Measurements from ENCODE around the gene STX4.

STX4 gene

DNA sequence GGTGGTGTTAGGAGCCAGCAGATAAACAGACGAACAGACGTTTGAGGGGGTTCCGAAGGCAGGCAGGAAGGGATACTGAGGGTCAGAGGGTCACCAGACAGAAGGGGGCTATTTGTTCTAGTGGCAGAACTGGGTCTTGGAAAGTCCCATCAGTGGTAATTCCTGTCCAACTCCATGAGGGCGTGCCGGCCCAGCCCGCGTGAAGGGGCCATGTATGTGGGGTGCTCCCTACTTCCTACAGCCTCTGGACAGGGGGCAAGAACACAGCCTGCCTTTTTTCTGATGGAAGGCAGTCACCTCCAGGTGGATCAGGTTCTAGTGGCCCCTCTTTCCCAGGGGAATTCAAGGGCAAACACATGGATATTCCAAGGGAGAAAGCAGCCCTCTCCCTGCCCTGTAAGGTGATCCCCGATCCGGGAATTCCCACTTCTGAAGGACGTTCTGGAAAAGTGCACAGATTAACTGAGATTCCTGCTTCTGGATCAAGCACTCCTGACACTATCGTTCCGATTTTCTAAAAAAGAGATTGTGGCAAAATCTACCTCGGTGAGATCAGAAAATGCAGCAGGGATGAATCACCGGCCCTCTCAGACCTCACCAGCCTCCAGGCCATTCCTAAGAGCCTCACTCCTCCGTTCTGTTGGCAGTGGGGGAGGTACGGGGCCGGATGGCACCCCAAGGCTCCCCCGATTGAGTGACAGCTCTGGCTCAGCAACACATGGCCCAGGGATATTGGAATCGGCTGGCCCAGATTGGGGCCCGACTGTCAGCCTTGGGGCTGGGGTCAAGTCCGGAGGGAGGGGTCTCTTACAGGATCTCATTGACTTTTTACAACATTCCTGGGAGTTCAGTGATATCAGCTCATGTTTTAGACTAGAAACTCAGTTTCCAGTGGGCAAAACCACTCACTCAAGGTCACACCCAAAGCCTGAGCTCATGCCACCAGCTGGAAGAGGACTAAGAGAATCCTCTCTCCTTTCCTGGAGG is 35.3 kb upstream of the STX4 start:
- Histone ChIP-seq H3K27ac (no peak overlapping the region), H3K36me3 (peaks cover 4% of the 10 kb centered on the region), H3K4me3 (ENCODE audit: low read depth, low read length) (no peak overlapping the region), H3K9me3 (ENCODE audit: severe bottlenecking) (no peaks in the 10 kb centered on the region), H3K27me3 (ENCODE audit: insufficient read depth, low read depth, severe bottlenecking) (no peaks in the 10 kb centered on the region)
- no peak for DNase-seq
- TF ChIP-seq, protein P1, sequence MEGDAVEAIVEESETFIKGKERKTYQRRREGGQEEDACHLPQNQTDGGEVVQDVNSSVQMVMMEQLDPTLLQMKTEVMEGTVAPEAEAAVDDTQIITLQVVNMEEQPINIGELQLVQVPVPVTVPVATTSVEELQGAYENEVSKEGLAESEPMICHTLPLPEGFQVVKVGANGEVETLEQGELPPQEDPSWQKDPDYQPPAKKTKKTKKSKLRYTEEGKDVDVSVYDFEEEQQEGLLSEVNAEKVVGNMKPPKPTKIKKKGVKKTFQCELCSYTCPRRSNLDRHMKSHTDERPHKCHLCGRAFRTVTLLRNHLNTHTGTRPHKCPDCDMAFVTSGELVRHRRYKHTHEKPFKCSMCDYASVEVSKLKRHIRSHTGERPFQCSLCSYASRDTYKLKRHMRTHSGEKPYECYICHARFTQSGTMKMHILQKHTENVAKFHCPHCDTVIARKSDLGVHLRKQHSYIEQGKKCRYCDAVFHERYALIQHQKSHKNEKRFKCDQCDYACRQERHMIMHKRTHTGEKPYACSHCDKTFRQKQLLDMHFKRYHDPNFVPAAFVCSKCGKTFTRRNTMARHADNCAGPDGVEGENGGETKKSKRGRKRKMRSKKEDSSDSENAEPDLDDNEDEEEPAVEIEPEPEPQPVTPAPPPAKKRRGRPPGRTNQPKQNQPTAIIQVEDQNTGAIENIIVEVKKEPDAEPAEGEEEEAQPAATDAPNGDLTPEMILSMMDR (IDR thresholded peaks at IDR 0.05; ENCODE audit: low read depth, low read length), result no peak

DNA sequence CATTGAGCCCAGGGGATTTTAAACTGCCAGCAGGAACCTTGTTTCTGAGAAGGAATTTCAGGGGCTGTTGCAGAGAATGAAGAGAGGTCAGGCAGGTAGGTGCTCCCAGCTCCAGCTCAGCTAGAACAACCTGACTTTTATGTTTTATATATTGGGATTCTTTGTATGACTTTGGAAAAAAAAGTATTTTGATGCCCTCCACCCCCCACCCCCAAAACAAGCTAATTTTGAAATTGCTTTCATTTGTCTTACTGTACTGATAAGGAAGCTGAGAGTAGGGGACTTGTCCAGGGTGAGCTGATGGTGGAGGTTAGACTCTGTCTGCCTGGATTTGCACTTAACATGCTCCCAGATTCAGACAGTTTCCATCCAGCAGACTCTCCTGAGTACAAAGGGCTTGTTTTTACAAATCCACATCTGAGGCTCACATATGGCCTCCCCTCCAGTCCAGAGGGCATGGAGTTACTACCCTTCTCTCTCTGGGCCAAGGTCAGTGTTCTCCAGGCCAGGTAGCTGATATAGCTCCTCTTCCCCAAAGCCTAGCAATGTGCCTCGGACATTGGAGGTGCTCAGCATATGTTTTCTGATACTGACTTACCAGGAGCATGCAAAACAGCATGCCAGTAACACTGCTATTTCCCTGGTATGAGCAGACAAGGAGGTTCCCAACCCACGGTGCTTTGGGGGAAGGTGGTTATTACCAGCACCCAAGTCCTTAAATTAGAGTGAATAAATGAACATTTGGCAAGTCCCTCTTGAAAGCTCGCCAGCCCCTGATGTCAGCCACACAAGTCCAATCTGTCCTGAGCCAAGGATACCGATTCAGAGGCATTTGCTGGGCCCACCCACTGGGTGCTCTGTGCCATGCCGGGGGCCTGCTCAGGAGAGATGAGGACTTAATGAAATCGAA is 34.3 kb upstream of the STX4 start:
- Histone ChIP-seq H3K9me3 (ENCODE audit: severe bottlenecking) (no peaks in the 10 kb centered on the region), H3K27ac (no peak overlapping the region), H3K4me3 (ENCODE audit: low read depth, low read length) (no peak overlapping the region), H3K36me3 (peaks cover 4% of the 10 kb centered on the region), H3K27me3 (ENCODE audit: insufficient read depth, low read depth, severe bottlenecking) (no peaks in the 10 kb centered on the region)
- DNase-seq, result no peak
- TF ChIP-seq, protein P1 (IDR thresholded peaks at IDR 0.05; ENCODE audit: low read depth, low read length), result no peak

DNA sequence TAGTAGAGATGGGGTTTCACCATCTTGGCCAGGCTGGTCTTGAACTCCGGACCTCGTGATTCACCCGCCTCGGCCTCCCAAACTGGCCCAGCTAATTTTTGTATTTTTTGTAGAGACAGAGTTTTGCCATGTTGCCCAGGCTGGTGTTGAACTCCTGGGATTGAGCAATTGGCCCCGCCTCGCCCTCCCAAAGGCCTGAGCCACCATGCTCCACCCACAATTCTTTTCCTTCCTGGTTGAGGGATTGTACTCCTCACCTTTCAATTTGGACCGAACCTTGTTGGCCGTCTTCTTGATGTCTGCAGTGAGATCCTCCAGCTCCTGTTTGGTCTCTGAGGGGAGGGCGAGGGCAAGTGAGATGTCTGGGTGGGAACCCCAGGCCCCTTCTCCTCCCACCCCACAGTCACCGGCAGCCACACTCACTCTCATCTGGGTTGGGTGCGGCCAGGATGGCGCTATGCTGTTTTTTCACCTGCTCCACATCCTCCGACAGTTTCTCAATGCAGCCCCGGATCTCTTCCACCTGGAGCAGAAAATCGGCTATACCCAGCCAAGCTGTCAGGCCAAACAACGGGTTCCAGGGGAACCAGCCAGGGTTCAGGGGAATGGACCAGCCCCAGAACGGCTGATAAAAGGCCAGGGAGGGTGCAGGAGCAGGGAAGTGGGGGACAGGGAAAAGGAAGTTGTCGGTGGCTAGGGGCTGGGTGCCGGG is 32.5 kb upstream of the STX4 start:
- TF ChIP-seq, protein P1 (IDR thresholded peaks at IDR 0.05; ENCODE audit: low read depth, low read length), result no peak
- no peak overlapping the region for H3K27ac ChIP-seq
- DNase-seq, result no peak
- no peaks in the 10 kb centered on the region for H3K9me3 ChIP-seq (ENCODE audit: severe bottlenecking)
- no peaks in the 10 kb centered on the region for H3K27me3 ChIP-seq (ENCODE audit: insufficient read depth, low read depth, severe bottlenecking)
- H3K36me3 ChIP-seq, result peaks cover 4% of the 10 kb centered on the region; the same call in 1 of the 2 replicates
- no peak overlapping the region for H3K4me3 ChIP-seq (ENCODE audit: low read depth, low read length)

DNA sequence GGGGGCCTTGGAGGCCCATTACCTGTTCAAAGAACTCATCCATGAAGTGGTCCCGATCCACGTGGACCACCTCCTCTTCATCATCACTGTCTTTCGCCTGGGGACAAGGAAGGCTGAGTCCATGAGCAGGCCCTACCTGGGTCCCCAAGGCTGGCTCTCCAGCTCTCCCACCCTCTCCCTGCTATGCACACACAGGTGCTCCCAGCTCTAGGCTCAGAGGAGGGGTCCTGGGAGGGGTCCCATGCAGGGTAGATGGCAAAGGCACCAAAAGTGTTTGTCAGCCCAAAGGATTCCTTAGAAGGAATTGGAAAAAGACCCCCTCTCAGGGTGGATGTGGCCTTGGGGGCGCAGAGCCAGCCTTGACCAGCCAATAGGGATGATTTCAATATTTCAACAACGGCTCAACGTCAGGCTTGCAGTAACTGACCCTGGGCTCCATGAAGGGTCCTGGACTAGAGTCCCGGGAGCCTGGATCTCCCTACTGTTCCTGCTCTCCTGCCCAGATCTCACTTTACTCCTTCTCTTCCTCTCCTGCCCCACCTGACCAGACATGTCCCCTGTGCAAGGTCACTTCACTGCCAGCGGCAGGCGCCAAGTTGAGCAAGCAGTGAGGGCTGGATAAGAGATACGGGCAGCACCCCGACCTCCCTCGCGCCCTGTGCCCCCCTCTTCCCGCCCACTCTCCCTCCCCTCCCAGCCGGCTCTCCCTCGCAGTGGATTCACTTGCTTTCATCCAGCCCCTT is 31.7 kb upstream of the STX4 start:
- TF ChIP-seq, protein P1 (IDR thresholded peaks at IDR 0.05; ENCODE audit: low read depth, low read length), result no peak
- no peaks in the 10 kb centered on the region for H3K27me3 ChIP-seq (ENCODE audit: insufficient read depth, low read depth, severe bottlenecking)
- H3K36me3 ChIP-seq, result peaks cover 4% of the 10 kb centered on the region; the same call in 1 of the 2 replicates
- DNase-seq, result no peak
- no peaks in the 10 kb centered on the region for H3K9me3 ChIP-seq (ENCODE audit: severe bottlenecking)
- H3K4me3 ChIP-seq (ENCODE audit: low read depth, low read length), result no peak overlapping the region
- peak overlapping the region; percentile 87 for H3K27ac ChIP-seq

DNA sequence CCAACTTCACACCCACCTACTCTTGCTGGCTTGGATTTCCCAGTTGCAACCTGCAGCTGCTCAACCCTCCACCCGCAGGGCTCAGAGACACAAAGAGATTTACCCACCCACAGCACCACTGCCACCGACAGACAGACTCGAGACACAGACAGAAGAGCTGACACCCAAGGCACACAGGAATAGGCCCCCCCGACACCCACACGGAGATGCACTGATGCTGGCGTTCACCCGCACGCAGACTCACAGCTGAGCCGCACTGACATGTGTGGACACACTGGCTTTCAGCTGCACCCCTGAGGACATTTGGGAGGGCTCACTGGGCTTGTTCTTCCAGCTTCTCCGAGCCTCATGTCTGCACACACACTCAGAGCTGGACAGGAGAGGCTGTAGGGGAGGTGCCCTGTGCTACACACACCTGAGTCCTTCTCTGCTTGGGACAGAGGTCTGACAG is 31.1 kb upstream of the STX4 start:
- peak overlapping the region; percentile 87 for H3K27ac ChIP-seq
- H3K36me3 ChIP-seq, result peaks cover 4% of the 10 kb centered on the region; the same call in 1 of the 2 replicates
- no peak overlapping the region for H3K4me3 ChIP-seq (ENCODE audit: low read depth, low read length)
- no peaks in the 10 kb centered on the region for H3K27me3 ChIP-seq (ENCODE audit: insufficient read depth, low read depth, severe bottlenecking)
- TF ChIP-seq, protein P1 (IDR thresholded peaks at IDR 0.05; ENCODE audit: low read depth, low read length), result no peak
- no peaks in the 10 kb centered on the region for H3K9me3 ChIP-seq (ENCODE audit: severe bottlenecking)
- DNase-seq, result no peak
